ENCODE results near the gene LRRC18.

The LRRC18 gene

DNA sequence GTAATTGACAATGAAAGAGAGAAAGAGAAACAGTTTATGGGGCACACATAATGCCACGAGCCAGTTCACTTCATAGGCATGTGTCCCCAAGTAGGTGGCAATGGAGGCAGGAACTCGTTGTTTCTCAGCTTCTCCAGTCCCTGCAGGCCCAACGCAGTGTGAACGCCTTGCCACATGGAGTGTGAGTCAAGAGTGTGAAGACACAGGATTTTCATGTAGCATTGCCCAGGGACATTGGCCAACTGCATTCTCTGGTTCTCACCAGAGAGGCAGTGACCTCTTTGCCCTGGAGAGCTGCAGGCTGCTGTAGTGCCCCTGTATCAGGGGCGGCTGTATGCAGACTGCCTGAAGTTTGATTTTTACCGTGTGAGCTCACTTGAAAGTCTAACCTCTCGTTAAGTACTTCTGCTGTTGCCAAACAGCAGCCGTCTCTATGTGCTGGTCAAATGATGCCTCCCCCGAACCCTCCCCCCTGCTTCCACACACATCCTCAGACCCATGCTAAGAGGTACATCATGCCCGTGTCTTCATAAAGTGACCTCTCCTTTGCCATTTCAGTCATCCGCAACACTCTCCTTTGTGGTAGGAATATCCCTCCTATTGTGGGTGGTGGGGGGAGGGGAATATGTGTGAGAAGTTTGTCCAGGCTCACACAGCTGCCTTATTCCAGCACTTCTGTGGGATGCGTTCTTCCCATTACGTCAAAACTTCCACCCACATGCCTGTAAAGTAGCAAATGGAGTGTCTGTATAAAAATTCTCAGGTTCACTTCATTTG, 12.7 kb downstream of the LRRC18 start:
- no peak for DNase-seq (ENCODE audit: insufficient read length, low spot score)
- FAIRE-seq = no peak
- TF ChIP-seq POU2F2 (IDR thresholded peaks at IDR 0.05; ENCODE audit: low read depth, low read length) = no peak
- no peak for TF ChIP-seq POLR2AphosphoS5 (IDR thresholded peaks at IDR 0.05; ENCODE audit: low read depth, low read length)
- TF ChIP-seq TAF1 (IDR thresholded peaks at IDR 0.05; ENCODE audit: low read depth, low read length) = no peak
- TF ChIP-seq POLR2A (IDR thresholded peaks at IDR 0.05; ENCODE audit: low read depth, low read length) = no peak
- no peak for TF ChIP-seq PAX5 (IDR thresholded peaks at IDR 0.05; ENCODE audit: insufficient read depth, low read length, severe bottlenecking)
- no peak for TF ChIP-seq SPI1 (IDR thresholded peaks at IDR 0.05; ENCODE audit: low read depth, low read length)

DNA sequence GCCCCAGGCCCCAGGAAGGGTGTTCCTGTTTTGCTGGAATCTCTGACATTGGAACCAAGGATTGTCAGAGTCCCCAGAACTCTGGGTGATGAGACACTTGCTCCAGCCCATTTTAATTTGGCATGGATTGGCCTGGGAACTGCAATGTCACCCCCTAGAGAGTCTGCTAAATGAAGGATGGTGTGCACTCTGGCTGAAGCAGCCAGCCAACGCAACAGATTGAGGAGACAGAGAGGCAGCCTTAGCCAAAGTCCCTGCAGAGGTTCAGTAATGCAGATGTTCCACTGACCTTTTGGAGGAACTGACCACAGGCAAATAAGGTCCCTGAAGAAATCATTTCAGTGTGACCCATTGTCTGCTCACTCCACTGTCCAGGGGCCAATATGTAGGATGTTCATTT, 13.4 kb downstream of the LRRC18 start:
- FAIRE-seq (no peak), DNase-seq (ENCODE audit: insufficient read length, low spot score) (no peak)
- no peak for TF ChIP-seq TAF1 (IDR thresholded peaks at IDR 0.05; ENCODE audit: low read depth, low read length)
- no peak for TF ChIP-seq POLR2A (IDR thresholded peaks at IDR 0.05; ENCODE audit: low read depth, low read length)
- no peak for TF ChIP-seq POU2F2 (IDR thresholded peaks at IDR 0.05; ENCODE audit: low read depth, low read length)
- no peak for TF ChIP-seq POLR2AphosphoS5 (IDR thresholded peaks at IDR 0.05; ENCODE audit: low read depth, low read length)
- no peak for TF ChIP-seq SPI1 (IDR thresholded peaks at IDR 0.05; ENCODE audit: low read depth, low read length)
- TF ChIP-seq PAX5 (IDR thresholded peaks at IDR 0.05; ENCODE audit: insufficient read depth, low read length, severe bottlenecking) = no peak

DNA sequence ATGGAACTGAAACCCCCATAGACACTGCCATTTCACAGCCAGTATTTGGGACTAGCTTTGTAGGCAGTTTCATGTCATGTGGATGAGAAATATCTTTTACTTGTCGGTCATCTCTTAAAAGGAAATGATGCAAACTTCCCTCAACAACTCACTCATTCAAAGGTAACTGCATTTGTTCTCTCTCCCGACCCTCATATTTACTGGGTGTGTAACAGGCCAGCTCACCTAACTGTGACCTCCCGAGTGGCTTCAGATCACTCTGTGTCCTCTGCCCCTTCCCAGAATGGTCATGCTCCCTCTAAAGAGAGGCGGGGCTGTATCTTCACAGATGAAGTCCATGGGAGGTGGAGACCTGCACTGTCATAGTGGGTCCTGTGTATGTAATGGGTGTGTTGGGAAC, 14.7 kb downstream of the LRRC18 start:
- FAIRE-seq (no peak), DNase-seq (ENCODE audit: insufficient read length, low spot score) (no peak)
- TF ChIP-seq SPI1 (IDR thresholded peaks at IDR 0.05; ENCODE audit: low read depth, low read length) (no peak), PAX5 (IDR thresholded peaks at IDR 0.05; ENCODE audit: insufficient read depth, low read length, severe bottlenecking) (no peak), TAF1 (IDR thresholded peaks at IDR 0.05; ENCODE audit: low read depth, low read length) (no peak), POLR2AphosphoS5 (IDR thresholded peaks at IDR 0.05; ENCODE audit: low read depth, low read length) (no peak), POLR2A (IDR thresholded peaks at IDR 0.05; ENCODE audit: low read depth, low read length) (no peak), POU2F2 (IDR thresholded peaks at IDR 0.05; ENCODE audit: low read depth, low read length) (no peak)

DNA sequence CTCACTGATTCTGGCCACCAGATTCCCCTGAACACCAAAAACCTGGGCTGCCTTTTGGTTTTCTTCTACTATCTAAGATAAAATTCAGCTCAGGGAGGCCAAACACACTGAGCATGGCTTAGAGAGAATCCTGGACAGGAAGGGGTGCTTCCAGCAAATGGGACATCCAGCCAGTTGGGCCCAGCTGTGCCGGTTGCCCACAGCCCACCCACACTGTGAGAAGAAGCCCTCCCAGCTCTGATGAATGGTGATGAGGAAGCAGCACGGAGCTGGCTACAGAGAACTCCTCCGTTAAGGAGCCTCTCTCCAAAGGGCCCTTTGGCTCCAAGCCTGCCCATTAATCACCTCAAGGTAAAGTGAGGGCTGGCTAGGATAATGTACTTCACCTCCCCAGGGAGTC, 15.9 kb downstream of the LRRC18 start:
- DNase-seq (ENCODE audit: insufficient read length, low spot score) = no peak
- FAIRE-seq = no peak
- no peak for TF ChIP-seq TAF1 (IDR thresholded peaks at IDR 0.05; ENCODE audit: low read depth, low read length)
- TF ChIP-seq POU2F2 (IDR thresholded peaks at IDR 0.05; ENCODE audit: low read depth, low read length) = no peak
- TF ChIP-seq SPI1 (IDR thresholded peaks at IDR 0.05; ENCODE audit: low read depth, low read length) = no peak
- TF ChIP-seq POLR2AphosphoS5 (IDR thresholded peaks at IDR 0.05; ENCODE audit: low read depth, low read length) = no peak
- no peak for TF ChIP-seq POLR2A (IDR thresholded peaks at IDR 0.05; ENCODE audit: low read depth, low read length)
- no peak for TF ChIP-seq PAX5 (IDR thresholded peaks at IDR 0.05; ENCODE audit: insufficient read depth, low read length, severe bottlenecking)

DNA sequence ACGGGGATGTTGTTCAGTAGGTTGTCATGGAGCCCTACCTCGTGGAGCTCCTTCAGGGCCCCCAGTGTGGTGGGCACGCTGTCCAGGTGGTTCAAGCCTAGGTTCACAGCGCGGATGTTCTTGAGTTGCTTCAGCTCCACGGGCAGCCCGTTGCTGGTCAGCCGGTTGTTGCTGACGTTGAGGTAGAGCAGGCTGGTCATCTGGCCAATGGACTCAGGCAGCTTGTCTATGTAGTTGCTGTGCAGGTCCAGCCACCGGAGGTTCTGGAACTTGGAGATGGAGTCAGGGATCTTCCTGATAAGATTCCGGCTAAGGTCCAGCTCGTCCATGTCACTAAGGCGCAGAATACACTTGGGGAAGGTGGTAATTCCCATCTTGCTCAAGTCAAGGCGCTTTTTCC, 26.0 kb downstream of the LRRC18 start:
- FAIRE-seq (no peak), DNase-seq (ENCODE audit: insufficient read length, low spot score) (no peak)
- TF ChIP-seq SPI1 (IDR thresholded peaks at IDR 0.05; ENCODE audit: low read depth, low read length) (no peak), POLR2A (IDR thresholded peaks at IDR 0.05; ENCODE audit: low read depth, low read length) (no peak), TAF1 (IDR thresholded peaks at IDR 0.05; ENCODE audit: low read depth, low read length) (no peak), PAX5 (IDR thresholded peaks at IDR 0.05; ENCODE audit: insufficient read depth, low read length, severe bottlenecking) (no peak), POU2F2 (IDR thresholded peaks at IDR 0.05; ENCODE audit: low read depth, low read length) (no peak), POLR2AphosphoS5 (IDR thresholded peaks at IDR 0.05; ENCODE audit: low read depth, low read length) (no peak)

DNA sequence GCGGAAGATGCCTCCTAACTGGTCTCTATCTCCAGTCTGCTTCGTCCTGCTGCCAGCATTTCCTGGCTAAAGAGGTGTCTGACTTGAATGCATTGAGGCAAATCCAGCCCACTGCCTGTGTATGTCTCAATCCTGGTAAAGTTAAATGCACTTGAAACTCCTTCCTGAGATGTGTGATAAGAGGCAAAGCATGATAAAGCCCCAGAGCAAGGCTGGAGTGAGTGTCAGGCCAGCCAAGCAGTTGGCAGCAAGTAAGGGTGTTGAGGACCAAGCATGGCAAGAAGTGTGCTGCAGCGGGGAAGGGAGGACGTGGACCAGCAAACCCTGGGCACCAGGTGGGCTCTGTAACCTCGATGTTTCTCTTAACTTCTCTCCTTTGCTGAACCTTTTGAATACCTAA, 29.1 kb downstream of the LRRC18 start:
- FAIRE-seq (no peak), DNase-seq (ENCODE audit: insufficient read length, low spot score) (no peak)
- TF ChIP-seq TAF1 (IDR thresholded peaks at IDR 0.05; ENCODE audit: low read depth, low read length) (no peak), SPI1 (IDR thresholded peaks at IDR 0.05; ENCODE audit: low read depth, low read length) (no peak)

DNA sequence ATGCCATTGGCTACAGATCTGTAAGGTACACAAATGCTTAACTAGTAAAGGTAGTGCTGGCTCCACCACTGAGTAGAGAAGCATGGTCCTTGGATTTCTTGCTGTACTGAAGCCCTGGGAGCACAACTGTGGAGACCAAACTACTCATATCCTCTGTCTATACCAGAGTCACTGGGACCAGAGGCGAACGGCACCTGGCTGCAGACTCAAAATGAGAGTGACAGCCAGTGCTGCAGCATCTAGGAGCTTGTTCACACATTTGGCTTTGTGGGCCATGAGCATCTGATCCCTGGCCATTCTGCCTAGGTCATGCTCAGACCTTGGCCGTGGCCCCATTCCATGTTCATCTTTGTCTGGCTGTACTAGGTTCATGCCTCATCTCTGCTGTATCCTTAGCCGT, 31.9 kb downstream of the LRRC18 start:
- FAIRE-seq (peak; percentile 23), DNase-seq (ENCODE audit: insufficient read length, low spot score) (no peak)
- TF ChIP-seq PAX5 (IDR thresholded peaks at IDR 0.05; ENCODE audit: insufficient read depth, low read length, severe bottlenecking) = no peak
- no peak for TF ChIP-seq POLR2AphosphoS5 (IDR thresholded peaks at IDR 0.05; ENCODE audit: low read depth, low read length)
- TF ChIP-seq SPI1 (IDR thresholded peaks at IDR 0.05; ENCODE audit: low read depth, low read length) = no peak
- TF ChIP-seq POU2F2 (IDR thresholded peaks at IDR 0.05; ENCODE audit: low read depth, low read length) = no peak
- TF ChIP-seq POLR2A (IDR thresholded peaks at IDR 0.05; ENCODE audit: low read depth, low read length) = no peak

DNA sequence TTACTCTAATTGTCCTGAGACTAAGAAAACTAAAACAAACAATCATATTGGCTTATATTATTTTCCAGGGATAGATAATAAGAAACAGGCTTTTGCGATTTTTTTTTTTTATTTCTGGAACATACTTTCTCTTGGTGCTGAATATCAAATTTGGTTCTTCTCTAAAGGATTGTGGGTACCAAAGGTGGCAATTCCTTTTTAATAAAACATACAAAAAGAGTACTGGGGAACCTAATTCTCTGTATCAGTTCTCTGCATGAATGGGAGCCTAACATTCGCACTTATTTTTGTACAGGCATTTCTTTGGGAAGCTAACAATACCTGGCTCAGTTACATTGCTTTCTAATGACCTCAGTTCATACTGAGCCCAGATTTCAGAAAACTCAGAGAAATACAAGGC, 32.8 kb downstream of the LRRC18 start:
- FAIRE-seq = no peak
- DNase-seq (ENCODE audit: insufficient read length, low spot score) = no peak

DNA sequence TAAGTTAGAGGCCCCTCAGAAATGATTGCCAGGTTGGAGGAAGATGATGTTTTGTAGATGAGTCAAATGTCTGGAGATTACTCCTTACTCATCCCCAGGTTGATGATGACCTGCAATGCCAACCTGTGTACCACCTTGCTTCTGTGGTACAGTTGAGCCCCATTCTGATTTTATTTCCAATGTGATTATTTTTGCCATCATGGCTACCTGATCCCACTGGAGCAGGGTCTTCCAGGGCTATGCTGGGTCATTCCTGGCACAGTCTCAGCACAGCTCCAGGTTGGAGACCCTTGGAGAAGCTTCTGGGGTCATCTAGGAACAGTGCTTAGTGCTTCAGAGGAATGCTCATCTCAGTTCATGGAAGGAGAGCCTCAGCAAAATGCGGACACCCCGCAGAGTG, 34.3 kb downstream of the LRRC18 start:
- no peak for DNase-seq (ENCODE audit: insufficient read length, low spot score)
- FAIRE-seq = no peak
- TF ChIP-seq PAX5 (IDR thresholded peaks at IDR 0.05; ENCODE audit: insufficient read depth, low read length, severe bottlenecking) = no peak

More for the DNA sequence above, 32.8 kb downstream of the LRRC18 start:
- TF ChIP-seq PAX5 (IDR thresholded peaks at IDR 0.05; ENCODE audit: insufficient read depth, low read length, severe bottlenecking) (no peak), SPI1 (IDR thresholded peaks at IDR 0.05; ENCODE audit: low read depth, low read length) (no peak), POLR2A (IDR thresholded peaks at IDR 0.05; ENCODE audit: low read depth, low read length) (no peak), POLR2AphosphoS5 (IDR thresholded peaks at IDR 0.05; ENCODE audit: low read depth, low read length) (no peak), POU2F2 (IDR thresholded peaks at IDR 0.05; ENCODE audit: low read depth, low read length) (no peak), TAF1 (IDR thresholded peaks at IDR 0.05; ENCODE audit: low read depth, low read length) (no peak)

DNA sequence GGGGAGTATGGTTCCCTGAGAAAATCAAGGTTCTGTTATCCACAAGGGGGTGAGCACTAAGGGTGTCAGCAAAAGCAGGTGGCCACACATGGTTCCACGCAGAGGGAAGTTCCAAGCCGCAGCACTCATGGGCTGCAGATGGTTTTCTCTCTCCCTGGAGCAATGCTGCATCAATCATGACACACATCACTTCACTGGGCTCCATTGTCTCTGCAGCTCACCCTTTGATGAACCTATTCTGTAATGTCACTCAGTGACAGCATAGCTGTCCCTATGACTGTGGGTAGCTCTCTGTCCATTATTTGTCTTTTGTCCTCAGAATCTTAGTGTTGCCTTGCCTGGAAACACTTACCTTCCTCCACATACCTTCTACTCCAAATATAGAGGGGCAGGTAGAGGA, 34.8 kb downstream of the LRRC18 start:
- DNase-seq (ENCODE audit: insufficient read length, low spot score) (no peak), FAIRE-seq (no peak)
- TF ChIP-seq SPI1 (IDR thresholded peaks at IDR 0.05; ENCODE audit: low read depth, low read length) = no peak
- no peak for TF ChIP-seq TAF1 (IDR thresholded peaks at IDR 0.05; ENCODE audit: low read depth, low read length)
- no peak for TF ChIP-seq POLR2A (IDR thresholded peaks at IDR 0.05; ENCODE audit: low read depth, low read length)
- TF ChIP-seq PAX5 (IDR thresholded peaks at IDR 0.05; ENCODE audit: insufficient read depth, low read length, severe bottlenecking) = no peak
- TF ChIP-seq POLR2AphosphoS5 (IDR thresholded peaks at IDR 0.05; ENCODE audit: low read depth, low read length) = no peak
- no peak for TF ChIP-seq POU2F2 (IDR thresholded peaks at IDR 0.05; ENCODE audit: low read depth, low read length)

Data from GM12891 (cell line).